ENCODE data around the gene LSR. TPM values are rescaled to one million over a fixed set of nuclear protein-coding genes. Genes with fewer than 3 reads are reported as not detected.

The LSR gene
- total RNA-seq, 4 donors from 2014 or later, result 4.0 to 15.8 (median 5.0) TPM

DNA sequence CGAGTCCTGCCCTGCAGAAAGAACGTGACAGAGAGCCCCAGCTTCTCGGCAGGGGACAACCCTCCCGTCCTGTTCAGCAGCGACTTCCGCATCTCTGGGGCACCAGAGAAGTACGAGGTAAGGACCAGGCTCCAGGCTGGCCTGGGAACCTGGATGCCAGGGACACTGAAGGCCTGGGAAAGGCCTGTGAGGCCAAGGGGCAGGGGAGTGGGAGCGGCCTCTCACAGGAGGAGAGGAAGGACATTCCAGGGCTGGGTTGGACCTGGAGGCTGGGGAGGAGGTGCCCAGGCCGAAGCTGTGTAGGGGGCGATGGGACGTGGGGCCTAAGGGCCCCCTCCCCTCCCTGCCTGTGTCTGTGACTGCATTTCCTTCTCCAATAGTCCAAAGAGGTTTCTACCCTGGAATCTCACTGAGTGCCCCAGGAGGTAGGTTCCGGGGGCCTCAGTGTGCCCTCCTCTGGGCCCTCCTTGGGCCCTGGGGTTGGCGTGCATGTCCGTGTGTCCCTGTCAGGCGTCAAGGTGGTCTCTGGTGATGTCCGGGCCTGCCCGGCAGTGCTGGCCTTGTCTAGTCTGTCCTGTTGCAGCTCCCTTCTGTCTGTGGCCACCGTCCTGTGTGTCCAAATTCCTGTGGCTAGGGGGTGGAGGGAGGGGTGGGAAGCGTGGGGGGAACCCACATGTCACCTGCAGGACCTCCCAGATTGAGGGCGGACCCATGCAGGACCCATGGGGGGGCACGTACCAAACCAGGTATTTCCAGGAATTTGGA lies 63.3 kb downstream of the LSR start:
- TF ChIP-seq CTCF (IDR thresholded peaks at IDR 0.05; ENCODE audit: low read depth), result no peak

DNA sequence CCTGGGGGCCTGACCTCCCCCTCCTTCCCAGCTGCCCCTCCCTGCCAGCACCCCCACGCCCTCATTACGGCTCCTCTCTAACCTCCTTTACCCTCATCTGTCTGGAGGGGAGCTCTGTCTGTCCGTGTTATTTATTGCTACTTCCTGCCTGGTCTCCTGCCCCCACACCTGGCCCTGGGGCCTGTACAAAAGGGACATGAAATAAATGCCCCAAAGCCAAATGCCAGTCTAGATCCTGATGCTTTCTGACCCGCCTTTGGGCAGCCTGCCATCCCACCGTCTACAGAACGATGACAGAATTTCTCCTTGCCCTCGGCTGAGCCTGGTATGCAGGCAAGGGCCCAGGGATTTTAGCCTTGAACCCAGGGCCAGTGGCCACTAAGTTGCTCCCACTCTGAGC lies 64.8 kb downstream of the LSR start:
- no peak for TF ChIP-seq CTCF (IDR thresholded peaks at IDR 0.05; ENCODE audit: low read depth)

- no peak for TF ChIP-seq CTCF (IDR thresholded peaks at IDR 0.05; ENCODE audit: low read depth)
Measured at GRCh38 chr19:35314031-35314430, 65.2 kb downstream of the LSR start.

DNA sequence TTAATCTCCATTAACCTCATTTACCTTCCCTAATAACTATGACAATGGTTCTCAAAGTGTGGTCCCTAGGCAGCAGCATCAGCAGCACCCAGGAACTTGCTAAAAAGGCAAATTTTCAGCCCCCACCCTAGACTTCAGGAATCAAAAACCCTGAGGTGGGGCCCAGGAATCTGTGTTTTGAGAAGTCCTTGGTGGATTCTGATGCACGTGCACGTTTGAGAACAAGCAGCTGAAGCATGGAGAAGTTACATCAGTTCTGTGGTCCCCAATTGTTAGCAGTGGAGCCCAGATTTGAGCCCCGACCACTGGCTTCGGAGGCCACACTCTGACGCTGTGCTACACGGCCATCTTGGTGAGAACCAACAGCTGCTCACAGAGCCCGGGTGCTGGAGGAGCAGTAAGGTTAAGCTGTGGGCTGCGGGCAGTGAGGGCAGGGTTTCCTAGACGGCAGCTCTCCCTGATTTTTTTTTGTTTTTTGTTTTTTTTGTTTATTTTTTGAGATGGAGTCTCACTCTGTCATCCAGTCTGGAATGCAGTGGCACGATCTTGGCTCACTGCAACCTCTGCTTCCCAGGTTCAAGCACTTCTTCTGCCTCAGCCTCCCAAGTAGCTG lies 66.2 kb downstream of the LSR start:
- no peak for TF ChIP-seq CTCF (IDR thresholded peaks at IDR 0.05; ENCODE audit: low read depth)

GRCh38 chr19:35315883-35316282 lies 67.1 kb downstream of the LSR start:
- TF ChIP-seq CTCF (IDR thresholded peaks at IDR 0.05; ENCODE audit: low read depth), result no peak

DNA sequence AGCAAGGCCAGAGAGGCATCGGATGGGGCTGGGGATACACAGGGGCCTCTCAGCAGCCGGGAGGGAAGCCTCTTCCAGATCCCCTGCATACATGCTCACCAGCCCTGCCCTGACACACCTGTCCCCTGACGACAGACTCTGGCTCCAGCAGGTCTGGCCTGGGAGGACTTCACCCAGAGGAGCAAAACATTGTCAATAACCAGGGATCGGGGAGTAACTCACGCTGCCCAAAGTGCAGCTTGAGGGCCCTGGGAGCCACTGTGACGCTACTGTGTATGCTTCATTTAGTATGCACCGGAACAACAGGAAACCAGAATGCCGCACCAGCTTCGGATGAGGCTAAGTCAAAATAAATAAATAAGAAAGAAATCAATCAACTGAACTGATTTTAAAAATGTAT lies 67.8 kb downstream of the LSR start:
- TF ChIP-seq CTCF (IDR thresholded peaks at IDR 0.05; ENCODE audit: low read depth), result no peak

Other genes with a start within 250 kb of the LSR start
- 10 to 100 TPM; 27.6 to 55.9 (median 34.0) TPM for gene GRAMD1A, start 248.7 kb upstream of the LSR start, total RNA-seq
- 10 to 100 TPM in 1 of 4 donors, 1 to 10 TPM in 3; 8.5 to 18.1 (median 9.6) TPM for gene SCN1B, start 218.5 kb upstream of the LSR start, total RNA-seq
- 1 to 10 TPM in 3 of 4 donors, under 1 TPM in 1; 0.17 to 3.8 (median 1.4) TPM for gene HPN, start 207.3 kb upstream of the LSR start, total RNA-seq
- gene FXYD3, start 133.2 kb upstream of the LSR start, total RNA-seq, result 1 to 10 TPM in 2 of 4 donors, not detected in 2; 1.7 to 2.0 TPM
- gene LGI4, start 113.9 kb upstream of the LSR start, total RNA-seq, result 10 to 100 TPM; 11.6 to 34.1 (median 21.3) TPM
- 100 to 1,000 TPM in 1 of 4 donors, 10 to 100 TPM in 3; 28.7 to 108 (median 37.8) TPM for gene FXYD1, start 110.2 kb upstream of the LSR start, total RNA-seq
- gene FXYD7, start 105.7 kb upstream of the LSR start, total RNA-seq, result 1 to 10 TPM in 1 of 4 donors, not detected in 3; 1.1 TPM
- gene FXYD5, start 94.3 kb upstream of the LSR start, total RNA-seq, result 100 to 1,000 TPM in 1 of 4 donors, 10 to 100 TPM in 3; 43.7 to 120 (median 52.4) TPM
- gene FAM187B, start 20.3 kb upstream of the LSR start, total RNA-seq, result not detected
- 100 to 1,000 TPM in 2 of 4 donors, 10 to 100 TPM in 2; 42.4 to 121 (median 99.2) TPM for gene USF2, start 20.0 kb downstream of the LSR start, total RNA-seq
- gene HAMP, start 33.5 kb downstream of the LSR start, total RNA-seq, result not detected
- not detected for gene MAG, start 43.2 kb downstream of the LSR start, total RNA-seq
- 10 to 100 TPM in 1 of 4 donors, 1 to 10 TPM in 2, not detected in 1; 3.2 to 11.7 (median 6.2) TPM for gene CD22, start 80.2 kb downstream of the LSR start, total RNA-seq
- gene FFAR1, start 98.9 kb downstream of the LSR start, total RNA-seq, result not detected
- 1 to 10 TPM in 3 of 4 donors, under 1 TPM in 1; 0.44 to 4.3 (median 2.2) TPM for gene FFAR3, start 109.5 kb downstream of the LSR start, total RNA-seq
- under 1 TPM in 1 of 4 donors, not detected in 3; 0.51 TPM for gene GPR42, start 122.1 kb downstream of the LSR start, total RNA-seq
- gene FFAR2, start 199.3 kb downstream of the LSR start, total RNA-seq, result 1 to 10 TPM in 1 of 4 donors, under 1 TPM in 1, not detected in 2; 0.38 to 1.5 TPM
- not detected for gene KRTDAP, start 241.5 kb downstream of the LSR start, total RNA-seq